CMK (cell line): ENCODE measurements around the gene SEMA7A.

Experiments
- DNase-seq: peaks from one replicate; pipeline ENCODE4 v3.0.0-alpha.2; 2010; ENCODE audit warnings: low read depth

The SEMA7A gene

GRCh38 chr15:74451861-74452835 lies 18.4 kb upstream of the SEMA7A start:
- no peak for DNase-seq

- no peak for DNase-seq
Measured at GRCh38 chr15:74451322-74451721, 17.6 kb upstream of the SEMA7A start.

- DNase-seq: no peak
Measured at GRCh38 chr15:74449643-74450205, 16.0 kb upstream of the SEMA7A start.

- DNase-seq: no peak
Measured at GRCh38 chr15:74449095-74449494, 15.3 kb upstream of the SEMA7A start.

- DNase-seq: no peak
Measured at GRCh38 chr15:74445816-74446763, 12.3 kb upstream of the SEMA7A start.

DNA sequence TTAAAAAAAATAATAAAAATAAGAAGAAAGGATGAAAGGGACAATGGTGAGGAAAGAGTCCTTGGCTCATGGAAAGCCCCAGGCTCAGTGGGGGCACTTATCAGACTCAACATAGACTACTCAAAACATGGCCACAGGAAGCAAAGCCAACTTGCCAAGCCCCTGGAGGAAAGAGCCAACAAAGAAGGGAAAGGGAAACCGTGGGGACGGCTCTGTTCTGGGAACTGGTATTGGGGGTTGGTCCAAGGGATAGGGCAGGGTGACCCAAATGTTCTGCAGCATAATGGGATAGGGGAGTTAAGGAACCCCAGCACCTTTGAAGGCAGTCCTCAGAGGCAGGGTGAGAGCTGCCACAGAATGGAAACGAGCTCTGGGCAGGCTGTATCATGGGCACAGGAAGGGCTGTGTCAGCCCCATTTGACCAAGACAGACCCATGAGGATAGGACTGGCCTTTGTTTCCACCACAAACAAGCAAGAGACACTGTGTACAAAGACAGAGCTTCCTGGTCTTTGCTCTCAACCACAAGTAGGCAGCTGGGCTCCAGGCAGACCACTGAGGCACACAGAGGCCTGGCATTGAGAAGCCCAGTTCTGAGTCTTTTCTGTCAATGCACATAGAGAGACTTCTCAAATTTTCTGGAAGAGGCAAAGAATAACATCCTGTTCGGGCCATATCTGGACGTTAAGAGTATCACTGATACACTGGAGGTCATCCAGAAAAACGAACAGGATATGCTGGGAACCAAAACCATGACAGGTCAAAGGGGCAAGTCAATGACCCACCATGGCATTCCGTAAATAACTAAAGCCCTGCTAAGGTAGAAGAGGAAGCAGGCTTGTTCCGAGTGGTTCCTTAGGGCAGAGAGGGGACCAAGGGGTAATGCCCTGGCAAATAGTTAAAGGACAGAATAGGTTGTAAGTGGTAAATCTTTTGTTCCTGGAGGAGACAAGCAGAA lies 10.6 kb upstream of the SEMA7A start:
- no peak for DNase-seq

DNA sequence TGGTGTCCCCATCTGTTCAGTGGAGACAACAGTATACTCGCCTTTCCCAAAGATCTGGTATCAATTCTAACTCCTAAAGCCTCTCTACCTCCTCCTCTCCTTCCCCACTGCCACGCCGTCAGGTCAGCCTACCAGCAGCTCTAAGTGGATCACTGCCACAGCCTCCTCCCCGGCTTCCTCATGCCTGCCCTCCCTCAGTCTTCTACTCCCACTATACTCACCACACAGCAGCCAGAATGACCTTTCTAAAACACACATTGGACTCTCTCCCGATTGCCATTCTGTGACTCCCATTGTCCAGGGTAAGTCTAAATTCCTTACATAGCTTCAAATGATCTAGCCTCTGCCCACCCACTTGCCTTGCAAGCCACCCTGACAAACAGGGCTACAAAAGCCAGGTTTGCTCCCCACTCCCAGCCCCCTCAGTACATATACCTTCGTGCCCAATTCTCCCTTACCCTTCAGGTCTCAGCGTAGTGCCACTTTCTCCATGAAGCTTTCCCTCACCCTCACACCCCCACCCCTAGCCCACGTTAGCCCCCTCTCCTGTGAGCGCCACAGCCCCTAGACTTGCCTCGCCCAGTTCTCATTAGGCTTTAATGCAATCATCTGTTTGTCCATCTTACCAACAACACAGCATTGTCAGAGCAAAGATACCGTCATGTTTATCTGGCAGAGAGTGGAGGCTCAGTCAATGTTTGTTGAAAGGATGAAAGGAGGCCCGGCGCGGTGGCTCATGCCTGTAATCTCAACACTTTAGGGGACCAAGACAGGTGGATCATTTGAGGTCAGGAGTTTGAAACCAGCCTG lies 9.5 kb upstream of the SEMA7A start:
- no peak for DNase-seq

DNA sequence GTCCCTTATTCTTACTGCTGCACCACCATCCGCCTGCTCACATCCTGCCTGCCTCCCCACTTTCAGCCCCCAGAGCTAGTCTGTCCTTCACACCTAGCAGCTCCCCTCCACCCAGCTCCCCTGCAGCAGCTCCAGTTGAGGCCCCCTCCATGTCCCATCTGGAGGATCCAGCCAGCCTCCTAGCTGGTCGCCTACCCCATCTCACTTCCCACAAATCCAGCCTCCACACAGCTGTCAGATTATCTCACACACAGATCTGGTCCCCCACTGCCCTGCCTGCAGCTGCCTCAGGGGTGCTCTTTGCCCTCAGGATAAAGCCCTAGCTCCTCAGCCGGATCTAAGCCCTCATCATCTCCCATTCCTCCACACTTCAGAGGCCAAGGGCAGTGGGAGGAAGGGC lies 8.8 kb upstream of the SEMA7A start:
- DNase-seq: no peak

GRCh38 chr15:74442063-74442462 lies 8.3 kb upstream of the SEMA7A start:
- no peak for DNase-seq

DNA sequence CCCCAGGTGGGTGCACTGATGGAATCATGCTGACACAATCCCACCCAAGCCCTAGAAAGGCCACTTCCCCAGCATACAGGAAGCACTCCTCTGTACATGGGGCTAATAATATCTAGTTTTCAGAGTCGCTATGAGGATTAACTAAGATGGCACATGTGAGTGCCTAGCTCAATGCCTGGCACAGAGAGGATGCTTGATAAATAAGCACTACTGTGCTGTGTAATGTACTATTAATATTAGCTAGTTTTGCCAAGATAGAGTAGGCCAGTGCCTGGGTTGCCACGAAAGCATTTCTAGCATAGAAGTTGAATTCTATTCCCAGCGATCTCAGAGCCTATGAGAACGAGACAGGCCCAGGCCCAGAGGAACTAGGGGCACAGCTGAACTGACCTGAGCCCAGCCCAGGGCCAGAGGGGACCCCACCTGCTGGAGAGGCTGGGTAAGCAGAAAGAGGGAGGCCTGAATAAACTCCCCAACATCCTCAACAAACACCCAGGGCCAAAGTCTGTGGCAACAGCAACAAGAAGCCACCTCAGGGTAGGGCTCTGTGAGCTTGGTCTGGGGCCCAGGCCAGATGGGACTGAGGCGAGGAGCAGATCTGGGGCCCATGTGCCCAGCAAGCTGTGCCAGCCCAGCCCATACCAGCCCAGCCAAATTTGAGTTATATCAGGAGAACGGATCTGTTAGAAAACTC lies 7.6 kb upstream of the SEMA7A start:
- no peak for DNase-seq

DNA sequence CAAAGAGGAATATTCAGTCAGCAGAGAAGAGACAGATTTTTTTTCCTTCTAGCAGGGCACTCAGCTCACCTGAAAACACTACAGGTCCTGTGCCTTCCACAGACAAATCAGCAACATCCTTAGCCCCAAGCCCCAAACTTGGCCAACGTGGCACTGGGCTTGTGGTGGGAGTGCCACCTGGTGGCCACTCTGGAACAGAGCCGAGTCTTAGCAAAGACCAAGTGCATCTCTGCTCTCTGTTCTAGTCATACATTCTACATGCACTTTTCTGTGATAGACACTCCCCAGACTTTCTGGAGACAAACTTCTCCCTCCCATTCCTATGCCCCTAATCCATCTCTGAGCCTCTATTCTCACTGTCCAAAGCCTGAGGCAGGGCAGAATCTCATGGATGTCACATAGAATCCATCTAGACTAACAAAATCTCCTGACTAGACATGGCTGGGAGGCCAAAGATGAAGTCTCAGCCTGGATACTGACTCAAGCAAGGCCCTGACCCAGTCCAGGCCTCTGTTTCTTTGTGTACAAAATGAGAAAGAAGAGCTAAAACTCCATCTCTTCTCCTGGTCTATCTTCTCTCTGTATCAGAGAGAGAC lies 5.1 kb upstream of the SEMA7A start:
- no peak for DNase-seq

DNA sequence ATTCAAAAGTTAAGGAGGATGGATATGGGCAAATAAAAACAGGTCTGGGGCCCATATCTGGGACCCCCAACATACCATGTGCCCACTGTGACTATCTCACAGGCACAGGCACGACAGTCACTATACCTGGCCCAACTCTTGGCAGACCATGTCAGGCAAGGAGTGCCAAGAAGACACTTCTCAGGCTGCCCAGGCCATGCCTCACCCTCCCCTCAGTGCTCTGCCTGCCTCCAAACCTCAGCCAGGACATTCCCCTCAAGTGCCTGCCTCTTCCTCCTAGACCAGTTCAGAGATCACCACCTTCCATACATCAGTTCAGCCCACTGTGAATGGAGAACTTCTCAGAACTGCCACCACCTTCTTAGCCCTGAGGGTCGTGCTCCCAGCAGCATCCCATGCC lies 4.4 kb upstream of the SEMA7A start:
- no peak for DNase-seq

- no peak for DNase-seq
Measured at GRCh38 chr15:74434263-74435136, 742 bp upstream of the SEMA7A start.

DNA sequence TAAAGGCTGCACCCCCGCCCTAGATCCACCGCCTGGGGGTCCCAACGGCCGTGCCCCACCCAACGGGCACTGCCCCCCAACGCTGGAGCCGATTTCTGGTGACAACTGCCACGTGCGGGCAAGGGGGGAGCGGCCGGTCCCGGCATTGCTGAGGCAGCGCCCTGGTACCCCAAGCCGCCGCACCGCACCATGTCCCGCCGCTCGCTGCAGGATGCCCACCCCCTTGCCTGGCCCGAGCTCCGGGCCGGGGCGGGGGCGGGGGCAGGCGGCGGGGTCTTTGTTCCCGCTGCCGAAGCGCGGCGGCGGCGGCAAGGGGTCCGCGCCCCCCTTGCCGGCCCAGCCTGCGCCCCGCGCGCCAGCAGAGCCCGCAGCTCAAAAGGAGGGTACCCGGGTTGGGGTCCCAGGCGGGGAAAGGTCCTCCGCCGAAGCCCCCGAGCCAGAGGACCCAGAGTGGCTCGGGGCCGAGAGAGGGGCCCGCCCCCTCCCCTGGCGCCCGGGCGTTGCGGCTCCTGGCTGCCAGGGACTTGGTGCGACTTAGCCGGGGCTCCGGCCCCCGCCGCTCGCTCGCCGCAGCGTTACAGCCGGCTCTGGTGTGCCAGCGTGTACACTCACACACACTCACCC lies 678 bp downstream of the SEMA7A start:
- no peak for DNase-seq

DNA sequence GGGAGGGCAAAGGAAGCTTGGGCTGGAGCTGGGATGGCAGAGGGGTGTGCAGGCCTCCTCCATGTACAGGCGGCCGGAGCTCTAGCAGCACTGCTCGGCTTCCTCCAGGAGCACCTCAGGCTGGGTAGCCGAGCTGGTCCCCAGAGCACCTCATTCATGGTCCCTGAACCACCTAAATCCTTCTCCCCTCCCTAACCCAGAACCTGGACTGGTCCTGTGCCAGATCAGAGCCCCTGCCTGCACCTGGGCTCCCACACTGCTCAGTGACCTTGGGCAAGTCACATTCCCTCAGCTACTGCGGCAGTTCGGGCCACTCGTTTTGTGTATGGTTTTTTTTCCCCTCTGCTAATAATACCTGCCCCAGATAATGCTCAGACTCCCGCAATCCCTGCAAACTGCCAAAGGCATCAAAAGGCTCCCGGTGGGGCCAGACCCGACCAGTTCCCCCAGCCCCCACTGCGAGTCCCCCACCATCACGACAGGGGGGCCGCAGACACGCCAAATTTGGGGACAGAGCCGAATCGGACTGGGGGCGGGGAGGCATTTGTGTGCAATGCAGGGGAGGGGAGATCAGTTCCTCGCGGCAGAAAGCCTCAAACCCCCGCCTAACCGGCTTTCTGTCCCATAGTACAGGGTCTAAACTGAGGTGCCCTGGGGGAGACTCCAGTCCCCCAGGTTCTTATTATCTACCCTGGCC lies 1.3 kb downstream of the SEMA7A start:
- DNase-seq: no peak

GRCh38 chr15:74431645-74432044 lies 2.1 kb downstream of the SEMA7A start:
- no peak for DNase-seq

DNA sequence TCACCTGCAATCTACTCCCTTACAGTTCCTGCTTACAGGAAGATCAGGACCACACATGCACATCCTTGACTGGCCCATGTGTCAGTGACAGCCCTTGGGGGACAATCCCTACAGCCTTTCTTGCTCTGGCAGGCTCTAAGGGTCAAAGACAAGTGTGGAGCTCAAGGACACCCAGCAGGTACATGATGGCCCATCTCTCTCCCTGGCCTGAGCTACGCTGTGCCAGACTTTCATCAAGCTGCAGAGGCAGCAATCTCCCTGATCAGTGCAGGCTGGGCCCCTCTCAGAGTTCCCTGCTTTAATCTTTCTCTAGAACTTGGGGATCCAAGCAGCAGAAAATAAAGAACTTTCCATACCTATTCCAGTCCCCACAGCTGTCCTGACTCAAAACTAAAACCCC lies 2.6 kb downstream of the SEMA7A start:
- DNase-seq: no peak
